KMS-11 (cell line): Measurements from ENCODE around the gene ATPAF1.

Experiments
- H2AFZ ChIP-seq: fragments of 200-600 bp; sonication (generic); 2 replicates; pipeline ENCODE4 v1.6.1; 2016; ENCODE audit warnings: antibody characterized with exemption, mixed run types, low read depth
- H3K27ac ChIP-seq: fragments of 200-600 bp; sonication (generic); 2 replicates; pipeline ENCODE4 v1.6.1; 2016; ENCODE audit warnings: mild to moderate bottlenecking, mixed run types
- H3K27me3 ChIP-seq: fragments of 200-600 bp; sonication (generic); 2 replicates; pipeline ENCODE4 v1.6.1; 2017; ENCODE audit warnings: mild to moderate bottlenecking, low read depth, mixed run types, moderate library complexity; ENCODE audit not compliant: insufficient read depth
- H3K36me3 ChIP-seq: fragments of 200-600 bp; sonication (generic); 2 replicates; pipeline ENCODE4 v1.6.1; 2017; ENCODE audit warnings: mild to moderate bottlenecking, mixed run types; ENCODE audit not compliant: insufficient read depth
- H3K4me1 ChIP-seq: fragments of 200-600 bp; sonication (generic); 2 replicates; pipeline ENCODE4 v1.6.1; 2016; ENCODE audit warnings: mild to moderate bottlenecking, low read depth, mixed run types; ENCODE audit not compliant: poor library complexity, severe bottlenecking
- H3K4me2 ChIP-seq: fragments of 200-600 bp; sonication (generic); 2 replicates; pipeline ENCODE4 v1.7.0; 2016; ENCODE audit warnings: mild to moderate bottlenecking, mixed run types
- H3K4me3 ChIP-seq: fragments of 200-600 bp; sonication (generic); IDR thresholded peaks from 2 replicates; pipeline ENCODE4 v1.6.1; 2017; ENCODE audit warnings: low read depth, low read length, mixed read lengths; ENCODE audit not compliant: insufficient read depth
- H3K79me2 ChIP-seq: fragments of 200-600 bp; sonication (generic); 2 replicates; pipeline ENCODE4 v1.6.1; 2016; ENCODE audit warnings: low read depth, mixed run types; ENCODE audit not compliant: insufficient read depth
- H3K9ac ChIP-seq: fragments of 200-600 bp; sonication (generic); 2 replicates; pipeline ENCODE4 v1.6.1; 2016; ENCODE audit warnings: mild to moderate bottlenecking, mixed run types
- H4K20me1 ChIP-seq: fragments of 200-600 bp; sonication (generic); 2 replicates; pipeline ENCODE4 v1.6.1; 2016; ENCODE audit warnings: mild to moderate bottlenecking, mixed run types; ENCODE audit not compliant: insufficient read depth
- TF ChIP-seq, protein P1 (sequence below): fragments of 200-600 bp; sonication (generic); conservative IDR thresholded peaks from 2 replicates; pipeline ENCODE4 v1.6.1; 2017; ENCODE audit warnings: low read depth, mild to moderate bottlenecking, antibody characterized with exemption, low read length, moderate library complexity, mixed read lengths

The ATPAF1 gene

DNA sequence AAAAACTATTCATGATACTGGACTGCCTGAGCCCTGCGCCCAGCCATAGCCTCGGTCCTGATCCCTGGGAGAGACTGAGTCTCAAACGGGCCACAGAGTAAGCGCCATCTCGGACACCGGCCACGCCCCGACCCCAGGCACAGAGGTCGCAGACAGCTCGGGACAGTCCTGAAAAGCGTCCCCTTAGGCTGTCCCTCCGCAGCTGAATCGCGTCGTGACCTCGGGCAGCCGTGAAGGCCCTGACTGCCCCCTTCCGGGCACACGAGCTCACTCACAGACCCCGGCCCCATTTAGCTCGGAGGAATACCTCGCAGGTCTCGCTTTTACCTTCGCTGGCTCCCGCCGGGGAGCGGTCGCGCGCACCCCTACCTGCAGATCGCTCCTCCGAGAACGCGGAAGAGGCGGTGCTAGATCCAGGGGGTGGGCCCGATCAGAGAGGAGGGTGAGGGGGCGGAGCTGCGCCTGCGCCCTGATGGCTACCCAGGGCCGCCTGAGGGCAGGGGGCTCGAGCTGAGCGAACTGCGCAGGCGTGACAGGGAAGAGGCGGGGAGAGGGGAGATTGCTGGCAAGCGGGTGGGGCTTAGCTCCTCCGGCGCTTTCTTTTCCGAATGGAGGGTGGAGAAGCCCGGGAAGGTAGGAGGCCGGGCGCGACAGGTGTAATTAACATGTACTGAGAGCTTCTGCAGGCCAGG is 64.2 kb downstream of the ATPAF1 start, which contains the start of gene MKNK1:
Gene MKNK1, minus strand, starts transcription at position 411 of the 692 bp plus-strand sequence. CDS start 20,941 bp downstream, outside the sequence.
- Histone ChIP-seq H3K27ac (no peak within 1 kb of the TSS), H3K79me2 (no peaks in the 10 kb centered on the region), H2AFZ (peak within 1 kb of the TSS; percentile 90), H3K36me3 (no peaks in the 10 kb centered on the region), H3K4me1 (peaks cover 8% of the 10 kb centered on the region), H4K20me1 (no peaks in the 10 kb centered on the region), H3K4me2 (peak within 1 kb of the TSS; percentile 83), H3K9ac (peak within 1 kb of the TSS; percentile 49; the same call in 1 of the 2 replicates), H3K4me3 (peak within 1 kb of the TSS; percentile 94), H3K27me3 (no peaks in the 10 kb centered on the region)
- TF ChIP-seq, protein P1, sequence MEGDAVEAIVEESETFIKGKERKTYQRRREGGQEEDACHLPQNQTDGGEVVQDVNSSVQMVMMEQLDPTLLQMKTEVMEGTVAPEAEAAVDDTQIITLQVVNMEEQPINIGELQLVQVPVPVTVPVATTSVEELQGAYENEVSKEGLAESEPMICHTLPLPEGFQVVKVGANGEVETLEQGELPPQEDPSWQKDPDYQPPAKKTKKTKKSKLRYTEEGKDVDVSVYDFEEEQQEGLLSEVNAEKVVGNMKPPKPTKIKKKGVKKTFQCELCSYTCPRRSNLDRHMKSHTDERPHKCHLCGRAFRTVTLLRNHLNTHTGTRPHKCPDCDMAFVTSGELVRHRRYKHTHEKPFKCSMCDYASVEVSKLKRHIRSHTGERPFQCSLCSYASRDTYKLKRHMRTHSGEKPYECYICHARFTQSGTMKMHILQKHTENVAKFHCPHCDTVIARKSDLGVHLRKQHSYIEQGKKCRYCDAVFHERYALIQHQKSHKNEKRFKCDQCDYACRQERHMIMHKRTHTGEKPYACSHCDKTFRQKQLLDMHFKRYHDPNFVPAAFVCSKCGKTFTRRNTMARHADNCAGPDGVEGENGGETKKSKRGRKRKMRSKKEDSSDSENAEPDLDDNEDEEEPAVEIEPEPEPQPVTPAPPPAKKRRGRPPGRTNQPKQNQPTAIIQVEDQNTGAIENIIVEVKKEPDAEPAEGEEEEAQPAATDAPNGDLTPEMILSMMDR: no peak

DNA sequence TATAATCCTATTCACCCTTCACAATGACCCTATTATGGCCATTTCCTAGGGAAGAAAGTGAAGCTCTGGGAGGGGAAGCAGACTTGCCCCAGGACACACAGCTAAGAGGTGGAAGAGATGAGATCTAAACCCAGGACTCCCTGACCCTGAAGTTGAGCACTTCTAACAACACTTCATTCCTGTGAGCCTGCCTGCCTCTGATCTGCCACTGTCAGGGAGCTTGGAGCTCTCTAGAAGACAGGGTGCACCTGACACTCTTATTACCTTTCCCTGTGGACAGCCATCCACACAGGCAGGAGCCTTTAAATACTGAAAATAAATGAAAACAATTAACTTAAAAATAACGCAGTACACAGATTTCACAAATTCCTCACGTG is 64.7 kb downstream of the ATPAF1 start:
- Histone ChIP-seq H2AFZ (peak overlapping the region; percentile 90), H3K36me3 (no peaks in the 10 kb centered on the region), H3K4me1 (peaks cover 8% of the 10 kb centered on the region), H4K20me1 (no peaks in the 10 kb centered on the region), H3K4me2 (peak overlapping the region; percentile 83), H3K79me2 (no peaks in the 10 kb centered on the region), H3K4me3 (peak overlapping the region; percentile 94), H3K27me3 (no peaks in the 10 kb centered on the region), H3K27ac (no peak overlapping the region), H3K9ac (peak overlapping the region; percentile 49; the same call in 1 of the 2 replicates)
- TF ChIP-seq, protein P1: no peak

DNA sequence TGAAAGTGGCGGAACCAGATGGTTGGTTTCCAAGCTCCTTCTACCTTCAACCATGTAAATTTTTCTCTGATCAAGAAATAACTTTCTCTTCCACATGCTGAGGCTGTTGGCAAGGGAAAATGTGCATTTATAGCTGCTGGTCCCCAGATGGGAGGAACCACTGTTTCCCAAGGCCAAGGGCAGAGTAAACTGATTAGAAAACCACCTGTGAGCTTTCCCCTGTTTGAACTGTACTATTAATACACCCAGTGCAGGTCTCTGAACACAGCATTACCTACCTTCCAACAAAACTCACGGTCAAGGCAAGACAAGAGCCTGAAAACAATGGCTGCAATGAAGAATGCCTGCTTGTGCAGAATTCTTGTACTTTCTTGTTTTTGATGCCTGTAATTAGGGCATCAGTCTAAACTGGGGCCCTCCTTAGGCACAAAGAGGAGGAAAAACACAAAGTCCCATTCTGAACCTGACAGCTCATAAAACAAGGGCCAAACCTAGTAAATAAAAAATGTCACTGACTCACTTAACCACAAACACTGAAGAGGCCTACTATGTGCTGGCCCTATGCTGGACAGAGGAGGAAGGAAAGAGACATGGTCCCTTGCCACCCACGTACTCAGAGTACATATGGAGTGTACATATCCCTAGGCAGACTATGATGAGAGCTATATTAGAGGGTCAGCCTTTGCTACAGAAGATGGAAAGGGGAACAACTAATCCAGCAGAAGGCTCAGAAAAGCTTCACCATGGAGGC is 66.7 kb downstream of the ATPAF1 start:
- H3K4me3 ChIP-seq: no peak overlapping the region
- no peaks in the 10 kb centered on the region for H4K20me1 ChIP-seq
- no peak overlapping the region for H2AFZ ChIP-seq
- no peaks in the 10 kb centered on the region for H3K79me2 ChIP-seq
- no peak overlapping the region for H3K4me2 ChIP-seq
- no peak overlapping the region for H3K27ac ChIP-seq
- TF ChIP-seq, protein P1: no peak
- H3K4me1 ChIP-seq: peaks cover 8% of the 10 kb centered on the region
- H3K27me3 ChIP-seq: no peaks in the 10 kb centered on the region
- H3K36me3 ChIP-seq: no peaks in the 10 kb centered on the region
- H3K9ac ChIP-seq: no peak overlapping the region

DNA sequence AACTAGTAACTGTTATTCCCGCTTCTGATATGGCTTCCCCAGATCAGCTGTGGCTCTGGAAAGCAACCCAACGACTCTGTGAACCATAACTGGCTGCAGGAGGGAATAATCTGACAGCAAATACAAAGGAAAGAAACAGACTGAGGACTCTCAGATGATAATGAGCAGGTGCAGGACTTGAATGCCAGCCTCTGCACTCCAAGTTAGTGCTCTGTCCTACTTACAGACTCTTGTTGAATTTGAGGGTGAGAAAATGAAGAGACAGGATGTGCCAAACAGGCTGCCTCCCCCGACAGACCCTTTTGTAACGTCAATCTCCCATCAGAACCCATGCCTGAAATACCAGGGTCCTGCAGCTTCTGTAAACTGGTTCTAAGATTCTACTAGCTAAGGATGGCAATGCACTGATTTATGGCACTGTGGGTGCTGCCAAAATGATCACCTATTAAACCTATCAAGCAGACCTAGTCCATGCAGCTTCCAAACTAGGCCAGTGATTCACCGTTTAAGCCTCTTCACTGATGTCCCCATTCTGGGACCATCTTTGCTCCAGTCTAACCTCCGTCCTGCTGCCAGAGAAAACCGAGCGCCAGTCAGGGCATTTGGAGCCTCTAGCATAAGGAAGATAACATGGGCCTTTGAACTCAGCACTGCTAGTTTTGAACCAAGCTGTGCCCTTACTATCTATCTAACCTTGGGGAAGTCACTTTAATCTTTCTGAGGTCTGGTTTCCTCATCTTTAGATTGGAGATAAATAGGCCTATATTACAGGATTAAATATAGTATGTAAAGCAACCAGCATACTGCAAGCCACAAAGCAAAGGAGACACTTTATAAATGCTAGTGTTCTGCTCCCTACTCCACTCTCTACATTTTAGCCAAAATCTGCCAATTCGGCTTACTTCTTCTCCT is 68.8 kb downstream of the ATPAF1 start:
- Histone ChIP-seq H3K79me2 (no peaks in the 10 kb centered on the region), H3K9ac (no peak overlapping the region), H3K27ac (no peak overlapping the region), H4K20me1 (no peaks in the 10 kb centered on the region), H3K4me1 (peaks cover 14% of the 10 kb centered on the region), H3K4me2 (no peak overlapping the region), H3K4me3 (no peak overlapping the region), H3K27me3 (no peaks in the 10 kb centered on the region), H3K36me3 (no peaks in the 10 kb centered on the region), H2AFZ (no peak overlapping the region)
- TF ChIP-seq, protein P1: no peak
